CD4-positive, alpha-beta T cell treated with Interleukin-17A for 1 hour (primary cell): ENCODE measurements around the gene COX6B2.

Experiments used
- DNase-seq: peaks from one replicate; pipeline ENCODE4 v3.0.0-alpha.2; 2020

Gene COX6B2

DNA sequence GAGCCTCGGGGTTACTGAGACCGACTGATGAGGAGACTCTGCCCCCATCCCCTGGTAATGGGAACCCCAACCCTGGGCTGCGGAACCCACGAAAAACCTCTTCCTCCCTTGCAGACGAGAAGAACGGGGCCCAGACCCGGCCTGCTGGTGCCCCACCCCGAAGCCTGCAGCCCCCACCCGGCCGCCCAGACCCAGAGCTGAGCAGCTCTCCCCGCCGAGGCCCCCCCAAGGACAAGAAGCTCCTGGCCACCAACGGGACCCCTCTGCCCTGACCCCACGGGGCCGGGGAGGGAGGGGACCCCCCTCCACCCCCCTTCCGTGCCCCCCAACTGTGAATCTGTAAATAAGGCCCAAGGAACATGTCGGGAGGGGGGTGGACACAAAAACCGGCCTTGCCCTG, 42.7 kb downstream of the COX6B2 start:
- DNase-seq, result no peak

DNA sequence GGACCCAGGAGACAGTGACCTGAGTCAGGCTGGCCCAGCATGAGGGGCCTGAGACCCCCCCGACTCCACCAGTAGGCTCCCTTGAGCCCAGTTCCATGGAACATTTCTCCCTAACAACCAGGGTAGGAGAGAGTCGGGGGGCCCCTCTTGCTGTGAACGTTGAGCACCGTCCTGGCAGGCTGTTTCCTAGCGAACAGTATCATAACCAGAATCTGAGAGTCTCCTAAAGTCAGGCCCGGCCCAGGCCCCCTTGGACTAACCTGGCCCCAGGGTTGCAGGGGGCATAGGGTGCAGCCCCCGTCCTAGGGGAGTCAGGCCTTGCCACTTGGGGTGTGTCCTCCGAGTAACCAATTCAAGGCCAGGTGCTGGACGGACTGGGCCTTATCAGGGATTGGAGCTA, 43.1 kb downstream of the COX6B2 start:
- no peak for DNase-seq

DNA sequence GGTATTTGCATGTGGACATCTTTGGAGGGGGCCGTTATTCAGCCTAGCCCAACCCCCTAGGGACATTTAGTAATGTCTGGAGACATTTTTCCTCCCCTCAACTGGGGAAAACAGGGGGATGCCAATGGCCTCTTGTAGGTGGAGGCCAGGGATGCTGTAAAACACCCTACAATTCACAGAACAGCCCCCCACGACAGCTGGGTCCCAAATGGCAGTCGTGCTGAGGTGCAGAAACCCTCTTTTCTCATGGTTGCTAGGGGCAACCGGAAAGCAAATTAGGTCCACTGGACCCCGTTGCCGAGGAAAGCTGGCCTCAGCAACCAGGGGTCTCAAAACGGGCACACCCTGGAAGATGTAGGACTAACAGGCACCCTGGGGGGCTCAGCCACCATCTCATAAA, 44.0 kb downstream of the COX6B2 start:
- no peak for DNase-seq

DNA sequence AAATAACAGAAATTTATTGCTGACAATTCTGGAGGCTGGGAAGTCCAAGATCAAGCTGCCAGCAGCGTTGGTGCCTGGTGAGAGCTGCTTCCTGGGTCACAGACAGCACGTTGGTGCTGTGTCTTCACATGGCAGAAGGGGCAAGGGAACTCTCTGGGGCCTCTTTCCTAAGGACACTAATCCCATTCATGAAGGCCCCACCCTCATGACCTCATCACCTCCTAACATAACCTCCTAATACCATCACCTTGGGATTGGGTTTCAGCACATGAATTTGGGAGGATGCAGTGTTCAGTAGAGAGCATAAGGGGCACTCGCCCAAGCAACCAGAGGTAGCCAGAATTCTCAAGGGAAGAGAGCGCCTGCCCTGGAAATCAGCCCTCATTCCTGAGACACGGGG, 45.1 kb downstream of the COX6B2 start:
- DNase-seq, result no peak

DNA sequence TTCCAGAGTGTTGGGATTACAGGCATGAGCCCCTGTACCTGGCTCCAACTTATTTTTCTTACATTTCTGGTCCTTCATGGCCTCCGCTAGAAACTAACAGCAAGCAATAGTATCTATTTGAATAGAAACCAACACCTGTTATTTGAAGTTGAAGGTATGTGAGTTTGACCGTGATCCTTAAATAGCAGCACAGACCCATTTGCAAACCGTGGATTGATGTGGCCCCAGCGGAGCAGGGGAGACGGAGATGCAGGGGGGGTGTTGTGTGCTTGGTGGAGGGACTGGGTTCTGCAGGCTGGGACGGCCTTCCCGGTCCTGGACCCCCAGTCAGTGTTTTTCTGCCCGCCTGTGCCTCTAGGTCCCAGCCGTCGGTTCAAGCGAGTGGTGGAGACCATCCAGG, 46.2 kb downstream of the COX6B2 start:
- no peak for DNase-seq

DNA sequence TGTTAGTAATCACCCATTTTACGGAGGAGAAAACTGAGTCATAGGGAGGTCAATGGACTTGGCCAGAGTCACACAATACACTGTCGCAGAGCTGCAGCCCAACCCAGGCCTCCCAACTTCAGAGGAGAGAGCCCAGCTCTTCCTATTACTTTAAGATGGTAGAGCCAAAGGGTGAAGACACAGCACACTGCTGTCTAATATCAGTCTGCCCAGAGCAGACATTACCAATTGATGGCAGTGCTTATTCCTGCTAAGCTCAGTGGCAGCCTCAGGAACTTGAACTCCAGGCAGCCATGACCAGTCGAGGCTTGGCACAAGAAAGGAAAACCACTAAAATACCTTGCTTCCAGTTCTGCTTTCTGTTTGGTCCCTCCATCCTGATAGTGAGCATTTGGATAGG, 47.8 kb downstream of the COX6B2 start:
- DNase-seq, result no peak

DNA sequence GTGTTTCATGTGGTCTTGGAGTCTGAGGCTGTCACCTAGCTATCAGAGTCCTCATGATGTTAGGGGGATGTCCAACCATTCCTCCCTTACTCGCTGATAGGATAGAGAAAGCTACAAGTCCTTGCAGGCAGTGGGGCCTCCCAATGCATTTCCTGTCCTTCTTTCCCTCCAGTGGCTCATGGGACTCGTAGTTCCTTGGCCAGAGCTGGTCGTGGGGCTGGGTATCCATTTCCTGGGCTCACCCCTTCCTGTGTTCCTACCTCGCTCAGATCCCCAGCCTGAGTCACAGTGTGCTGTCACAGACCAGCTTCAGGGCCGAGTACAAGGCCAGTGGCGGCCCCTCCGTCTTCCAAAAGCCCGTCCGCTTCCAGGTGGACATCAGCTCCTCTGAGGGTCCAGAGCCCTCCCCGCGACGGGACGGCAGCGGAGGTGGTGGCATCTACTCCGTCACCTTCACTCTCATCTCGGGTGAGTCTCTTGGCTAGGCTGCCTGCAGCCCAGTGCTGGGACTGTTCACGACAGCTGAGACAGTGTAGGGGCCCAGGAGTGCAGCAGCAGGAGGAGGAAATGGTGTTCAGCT, 48.4 kb downstream of the COX6B2 start:
- no peak for DNase-seq

DNA sequence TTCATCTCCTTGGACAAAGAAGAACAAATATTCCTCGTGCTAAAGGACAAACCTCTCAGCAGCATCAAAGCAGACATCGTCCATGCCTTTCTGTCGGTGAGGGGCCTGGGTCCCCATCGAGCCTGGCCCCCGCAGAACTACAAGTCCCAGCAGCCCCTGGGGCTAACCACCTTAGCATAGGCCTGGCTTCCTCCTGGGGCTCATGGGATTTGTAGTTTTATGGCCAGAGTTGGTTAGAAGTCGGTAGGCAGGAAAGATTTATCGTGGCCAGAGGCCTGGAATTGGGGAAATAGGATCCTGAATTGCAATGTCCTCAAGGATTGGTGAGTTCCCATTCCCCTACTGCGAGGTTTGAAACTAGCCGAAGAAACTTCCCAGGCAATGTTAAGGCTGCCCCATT, 49.0 kb downstream of the COX6B2 start:
- peak; percentile 69 for DNase-seq

DNA sequence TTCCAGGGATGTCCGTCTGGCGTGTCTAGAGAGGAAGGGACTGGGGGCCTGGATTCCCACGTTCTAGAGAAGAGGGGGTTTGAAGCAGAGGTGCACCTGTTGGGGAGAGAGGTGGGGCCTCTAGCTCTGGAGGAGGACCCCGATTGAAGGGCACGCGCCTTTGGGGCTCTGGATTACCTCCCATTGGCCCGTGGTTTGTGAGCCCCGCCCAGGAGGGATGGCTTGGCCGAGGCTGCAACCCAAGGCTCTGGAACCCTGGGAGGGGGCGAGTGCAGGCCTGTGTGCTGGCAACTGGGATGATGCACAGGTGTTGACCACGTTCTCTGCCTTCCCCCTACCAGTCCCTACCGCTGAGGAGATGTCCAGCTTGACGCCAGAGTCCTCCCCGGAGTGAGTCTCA, 49.5 kb downstream of the COX6B2 start:
- no peak for DNase-seq

DNA sequence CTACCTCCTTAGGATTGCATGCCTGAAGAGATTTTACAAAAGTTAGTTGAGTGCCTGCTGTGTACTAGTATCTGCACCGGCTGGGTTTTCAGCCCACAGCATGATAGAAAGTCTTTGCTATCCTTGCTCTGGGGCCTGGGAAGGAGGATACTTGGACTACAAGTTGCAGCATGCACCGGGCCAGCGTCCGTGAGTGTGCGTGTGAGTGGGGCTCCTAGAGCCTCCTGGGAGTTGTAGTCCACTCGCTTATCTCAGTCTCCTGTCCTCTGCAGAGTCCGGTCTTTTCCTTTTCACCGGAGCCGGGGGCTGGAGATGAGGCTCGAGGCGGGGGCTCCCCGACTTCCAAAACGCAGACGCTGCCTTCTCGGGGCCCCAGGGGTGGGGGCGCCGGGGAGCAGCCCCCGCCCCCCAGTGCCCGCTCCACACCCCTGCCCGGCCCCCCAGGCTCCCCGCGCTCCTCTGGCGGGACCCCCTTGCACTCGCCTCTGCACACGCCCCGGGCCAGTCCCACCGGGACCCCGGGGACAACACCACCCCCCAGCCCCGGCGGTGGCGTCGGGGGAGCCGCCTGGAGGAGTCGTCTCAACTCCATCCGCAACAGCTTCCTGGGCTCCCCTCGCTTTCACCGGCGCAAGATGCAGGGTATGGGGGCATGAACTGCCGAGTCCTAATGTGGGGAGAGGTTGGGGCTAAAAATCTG, 50.1 kb downstream of the COX6B2 start:
- peak; percentile 30 for DNase-seq

DNA sequence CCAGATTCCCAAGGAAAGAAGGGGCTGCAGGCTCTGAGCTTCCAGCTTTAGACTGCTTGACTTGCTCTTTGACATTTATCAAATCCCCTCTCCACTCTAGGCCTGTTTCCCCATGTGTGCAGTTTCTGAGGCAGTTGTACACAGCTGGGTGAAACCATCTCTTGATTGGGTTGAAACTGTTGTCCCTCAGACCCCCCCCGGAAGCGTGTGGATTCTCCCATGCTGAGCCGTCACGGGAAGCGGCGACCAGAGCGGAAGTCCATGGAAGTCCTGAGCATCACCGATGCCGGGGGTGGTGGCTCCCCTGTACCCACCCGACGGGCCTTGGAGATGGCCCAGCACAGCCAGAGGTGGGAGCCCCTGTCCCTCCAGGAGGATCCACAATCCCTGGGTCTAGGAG, 51.0 kb downstream of the COX6B2 start:
- no peak for DNase-seq

DNA sequence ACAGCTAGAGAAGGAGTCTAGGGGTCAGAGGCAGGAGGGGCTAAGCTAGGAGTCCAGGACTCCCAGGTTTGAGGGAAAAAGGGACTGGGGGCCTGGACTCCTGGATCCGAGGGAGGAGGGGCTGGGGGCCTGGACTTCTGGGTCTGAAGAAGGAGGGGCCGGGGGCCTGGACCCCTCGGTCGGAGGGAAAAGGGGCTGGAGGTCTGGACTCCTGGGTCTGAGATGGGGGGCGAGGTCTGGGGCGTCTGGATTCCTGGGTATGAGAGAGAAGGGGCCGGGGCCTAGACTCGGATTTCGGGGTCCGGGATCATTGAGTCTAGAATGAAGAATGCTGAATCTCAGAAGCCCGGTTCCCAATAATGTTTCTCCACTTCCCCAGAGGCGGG, 52.2 kb downstream of the COX6B2 start:
- no peak for DNase-seq

DNA sequence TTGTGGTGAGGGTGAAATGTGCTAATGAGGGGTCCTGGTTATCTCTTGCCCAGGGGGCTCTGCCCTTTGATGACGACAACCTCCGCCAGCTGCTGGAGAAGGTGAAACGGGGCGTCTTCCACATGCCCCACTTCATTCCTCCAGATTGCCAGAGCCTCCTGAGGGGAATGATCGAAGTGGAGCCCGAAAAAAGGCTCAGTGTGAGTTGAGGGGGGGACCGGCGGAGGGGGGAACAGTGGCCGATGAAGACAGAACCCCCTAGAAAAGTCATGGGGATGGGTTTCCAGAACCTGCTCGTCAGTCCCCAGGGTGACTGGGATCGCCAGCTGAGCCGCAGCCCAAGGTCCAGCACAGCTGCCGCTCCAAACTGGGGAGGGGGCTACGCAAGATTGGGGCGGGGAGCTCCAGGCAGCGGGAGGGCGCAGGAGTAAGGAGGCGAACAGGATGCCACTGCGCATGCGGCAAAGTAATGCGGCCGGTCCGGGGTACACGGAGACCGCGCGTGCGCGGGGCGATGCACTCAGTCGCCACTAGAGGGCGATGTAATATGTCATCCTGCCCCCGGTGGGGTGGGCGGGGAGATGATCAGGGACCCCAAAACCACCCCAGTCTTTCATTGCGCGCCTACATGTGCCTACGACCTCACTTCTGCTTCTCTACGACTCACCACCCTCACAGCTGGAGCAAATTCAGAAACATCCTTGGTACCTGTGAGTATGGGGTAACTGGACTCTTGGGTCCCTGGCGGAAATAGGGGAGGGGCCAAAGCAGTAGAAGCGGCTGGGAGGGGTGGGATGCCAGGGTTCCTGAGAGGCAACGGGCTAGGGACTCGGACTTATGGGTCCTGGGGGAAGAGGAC, 52.8 kb downstream of the COX6B2 start:
- peak; percentile 93 for DNase-seq

DNA sequence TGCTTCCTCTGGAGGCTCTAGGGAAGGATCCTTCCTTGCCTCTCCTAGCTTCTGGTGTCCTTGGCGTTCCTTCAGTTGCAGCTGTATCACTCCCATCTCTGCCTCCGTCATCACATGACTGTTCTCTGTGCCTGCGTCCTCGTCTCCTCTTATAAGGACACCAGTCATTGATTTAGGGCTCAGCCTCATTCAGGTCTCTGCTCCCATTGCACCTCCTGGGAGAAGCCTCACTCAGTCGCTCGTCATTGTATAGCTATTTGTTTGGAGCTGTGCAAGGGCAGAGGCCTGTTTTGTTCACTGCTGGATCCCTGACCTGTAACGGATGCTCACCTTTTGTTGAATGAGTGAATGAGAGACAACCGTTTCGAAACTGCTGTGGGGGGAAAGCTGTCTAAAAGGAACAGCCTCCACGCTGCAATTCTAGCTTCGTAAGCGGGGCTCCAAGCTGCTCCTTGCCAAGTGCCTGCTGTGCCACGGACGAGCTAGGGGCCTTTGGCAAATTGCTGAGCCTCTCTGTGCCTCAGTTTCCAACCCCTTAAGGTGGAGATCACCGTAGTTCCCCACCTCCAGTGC, 53.5 kb downstream of the COX6B2 start:
- DNase-seq, result no peak

DNA sequence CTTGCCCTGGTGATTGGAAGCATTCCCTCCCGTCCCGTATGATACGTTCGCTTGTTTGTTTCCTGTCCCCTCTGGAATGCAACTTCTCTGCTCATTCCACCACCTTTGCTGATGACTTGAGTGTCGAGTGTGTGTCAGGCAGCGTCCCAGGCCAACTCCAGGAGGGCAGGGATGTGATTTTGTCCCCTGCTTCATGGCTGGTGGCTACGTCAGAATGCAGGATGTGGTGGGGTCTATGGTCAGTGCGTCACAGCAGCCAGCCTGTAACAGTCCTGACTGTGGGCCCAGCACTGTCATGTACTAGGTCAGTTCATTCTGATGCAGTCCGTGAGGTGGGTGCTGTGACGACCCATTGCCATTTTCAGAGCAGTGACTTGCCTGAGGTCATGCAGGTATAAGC, 54.5 kb downstream of the COX6B2 start:
- no peak for DNase-seq
